ENCODE measurements around the gene PKP3. TPM values are rescaled to one million over a fixed set of nuclear protein-coding genes. Genes with fewer than 3 reads are reported as not detected.
"Not testable (repeated sequence)": the region's sequence is repeated elsewhere in the genome, so short reads cannot be mapped to it uniquely, and the experiment has no call there.

PKP3 gene
- total RNA-seq, 1 donor from 2014 or later: under 0.01 TPM

DNA sequence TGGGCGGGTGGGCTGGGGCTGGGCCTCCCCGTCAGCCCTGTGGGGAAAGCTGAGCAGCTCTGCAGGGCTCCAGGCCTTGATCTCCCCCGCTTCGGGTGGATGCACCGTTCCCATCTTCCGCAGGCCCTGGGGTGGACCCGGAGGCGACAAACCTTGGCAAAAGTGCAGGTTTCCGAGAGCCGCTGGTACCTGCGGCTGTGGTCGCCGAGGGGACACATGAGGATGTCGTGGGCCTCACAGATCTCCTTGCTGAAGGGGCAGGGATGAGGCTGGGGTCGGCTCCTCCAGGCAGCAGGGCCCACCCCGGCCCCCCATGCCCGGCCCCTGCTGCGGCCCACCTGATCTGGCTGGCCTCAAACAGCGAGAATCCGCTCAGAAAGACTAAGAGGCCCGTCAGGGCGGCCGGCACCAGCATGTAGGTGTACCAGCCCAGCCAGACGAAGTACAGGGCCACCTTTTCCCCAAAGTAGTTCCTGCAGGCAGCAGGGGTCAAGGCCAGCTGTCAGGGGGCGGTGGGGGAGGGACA lies 36.0 kb downstream of the PKP3 start:
- DNase-seq: no peak

DNA sequence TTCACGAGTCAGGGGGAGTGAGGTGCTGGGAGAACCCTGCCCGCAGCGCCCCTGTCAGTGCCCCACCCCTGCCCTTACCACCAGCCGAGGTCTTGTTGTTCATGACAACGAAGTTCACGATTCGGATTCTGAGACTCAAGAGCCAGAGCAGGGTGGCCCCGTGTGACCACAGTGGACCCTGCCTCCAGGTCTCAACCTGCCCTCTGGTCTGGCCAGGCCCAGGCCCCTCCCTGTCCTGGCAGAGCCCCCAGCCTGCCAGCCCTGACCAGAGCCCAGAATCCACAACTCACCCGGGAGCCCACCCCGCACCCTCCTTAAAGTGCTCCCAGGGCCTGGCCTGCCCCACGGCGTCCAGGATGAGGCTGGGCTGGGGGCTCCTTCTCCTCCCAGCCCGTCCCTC lies 37.9 kb downstream of the PKP3 start:
- DNase-seq: no peak

DNA sequence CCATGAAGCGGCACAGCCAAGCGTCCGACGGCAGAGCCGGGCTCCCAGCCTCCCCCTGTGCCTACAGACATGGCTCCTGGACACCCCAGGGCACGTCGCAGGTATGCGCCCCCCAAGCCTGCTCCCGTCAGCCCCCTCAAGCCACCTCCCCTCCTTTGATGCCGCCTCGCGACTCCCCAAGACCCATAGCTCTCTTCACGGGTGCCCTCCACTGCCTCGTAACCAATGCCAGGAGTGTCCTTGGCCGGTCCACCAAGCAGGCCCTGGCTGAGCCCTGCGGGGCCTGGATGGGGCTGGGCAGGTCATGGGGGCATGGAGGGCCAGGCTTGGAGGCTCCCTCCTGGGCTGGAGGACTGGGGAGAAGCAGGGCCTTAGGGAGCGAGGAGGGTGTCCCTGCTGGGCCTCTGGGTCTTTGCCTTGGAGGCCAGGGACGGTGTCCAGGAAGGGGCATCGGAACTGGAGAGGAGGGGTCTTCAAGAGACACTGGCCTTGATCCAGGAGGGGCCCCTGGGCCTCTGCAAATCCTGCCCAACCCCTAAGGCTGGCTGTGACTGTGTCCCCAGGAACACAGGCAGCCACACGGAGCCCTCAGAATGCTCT lies 38.6 kb downstream of the PKP3 start:
- no peak for DNase-seq

DNA sequence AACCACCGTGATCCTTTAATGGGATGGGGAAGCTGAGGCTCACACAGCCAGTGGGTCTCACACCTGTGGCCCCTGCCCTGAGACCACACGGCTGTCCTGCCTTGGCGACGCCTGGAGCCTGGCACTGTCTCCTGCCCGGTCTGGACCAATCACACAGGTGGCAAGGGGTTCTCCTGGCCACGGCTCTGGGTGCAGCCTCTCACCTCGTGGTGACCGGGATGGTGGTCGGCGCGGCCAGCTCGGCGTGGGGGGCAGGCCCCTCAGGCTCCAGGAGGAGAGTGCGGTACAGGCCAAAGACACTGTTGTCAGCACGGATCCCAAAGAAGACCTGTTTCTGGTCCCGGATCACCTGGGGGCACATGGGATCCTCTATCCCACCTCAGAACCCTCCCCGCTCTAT lies 39.1 kb downstream of the PKP3 start:
- DNase-seq: no peak

DNA sequence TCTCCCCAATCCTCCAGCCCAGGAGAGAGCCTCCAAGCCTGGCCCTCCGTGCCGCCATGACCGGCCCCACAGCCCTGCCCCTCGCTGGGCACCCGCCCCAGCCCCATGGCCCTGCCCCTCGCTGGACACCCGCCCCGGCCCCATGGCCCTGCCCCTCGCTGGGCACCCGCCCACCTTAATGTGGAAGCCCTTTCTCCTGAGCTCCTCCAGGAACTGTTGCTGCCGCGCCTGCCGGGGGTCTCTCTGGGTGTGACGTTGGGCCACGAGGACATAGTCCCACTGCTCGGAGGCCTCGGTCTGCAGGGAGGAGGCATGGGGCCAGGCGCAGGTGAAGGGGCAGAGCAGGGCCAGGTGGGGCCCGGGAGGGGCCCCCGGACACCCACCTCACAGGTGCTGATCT lies 39.6 kb downstream of the PKP3 start:
- DNase-seq: no peak

DNA sequence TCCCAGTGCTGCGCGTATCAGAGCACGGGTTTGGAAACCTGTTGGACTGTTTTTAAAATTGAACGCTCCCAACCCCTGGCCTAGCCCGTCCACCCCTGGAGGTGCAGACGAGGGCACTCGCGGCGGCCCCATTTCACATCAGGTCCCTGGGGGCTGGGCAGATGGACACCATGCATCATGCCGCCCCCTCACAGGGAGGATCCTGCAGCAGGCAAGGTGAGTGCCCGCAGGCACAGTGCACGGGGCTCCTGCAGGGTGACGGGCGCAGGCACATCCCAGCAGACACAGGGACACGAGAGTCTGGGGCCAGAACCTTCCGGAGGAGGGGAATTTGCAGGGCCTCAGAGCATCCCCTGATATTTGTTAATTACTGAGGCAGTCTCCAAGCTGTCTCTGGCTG lies 40.5 kb downstream of the PKP3 start:
- DNase-seq: no peak

DNA sequence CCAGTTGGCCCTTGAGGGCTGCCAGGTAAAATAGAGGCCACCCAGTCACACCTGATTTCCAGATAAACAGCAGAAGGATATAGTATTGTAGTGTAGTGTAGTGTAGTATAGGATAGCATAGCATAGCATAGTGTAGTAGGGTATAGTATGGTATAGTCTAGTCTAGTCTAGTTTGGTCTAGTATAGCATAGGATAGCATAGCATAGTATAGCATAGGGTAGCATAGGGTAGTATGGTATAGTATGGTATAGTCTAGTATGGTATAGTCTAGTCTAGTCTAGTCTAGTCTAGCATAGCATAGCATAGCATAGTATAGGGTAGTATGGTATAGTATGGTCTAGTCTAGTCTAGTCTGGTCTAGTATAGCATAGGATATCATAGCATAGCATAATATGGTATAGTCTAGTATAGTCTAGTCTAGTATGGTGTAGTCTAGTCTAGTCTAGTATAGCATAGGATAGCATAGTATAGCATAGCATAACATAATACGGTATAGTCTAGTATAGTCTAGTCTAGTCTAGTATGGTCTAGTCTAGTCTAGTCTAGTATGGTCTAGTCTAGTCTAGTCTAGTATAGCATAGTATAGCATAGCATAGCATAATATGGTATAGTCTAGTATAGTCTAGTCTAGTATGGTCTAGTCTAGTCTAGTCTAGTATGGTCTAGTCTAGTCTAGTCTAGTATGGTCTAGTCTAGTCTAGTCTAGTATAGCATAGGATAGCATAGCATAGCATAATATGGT lies 41.2 kb downstream of the PKP3 start:
- DNase-seq: not testable (repeated sequence)

DNA sequence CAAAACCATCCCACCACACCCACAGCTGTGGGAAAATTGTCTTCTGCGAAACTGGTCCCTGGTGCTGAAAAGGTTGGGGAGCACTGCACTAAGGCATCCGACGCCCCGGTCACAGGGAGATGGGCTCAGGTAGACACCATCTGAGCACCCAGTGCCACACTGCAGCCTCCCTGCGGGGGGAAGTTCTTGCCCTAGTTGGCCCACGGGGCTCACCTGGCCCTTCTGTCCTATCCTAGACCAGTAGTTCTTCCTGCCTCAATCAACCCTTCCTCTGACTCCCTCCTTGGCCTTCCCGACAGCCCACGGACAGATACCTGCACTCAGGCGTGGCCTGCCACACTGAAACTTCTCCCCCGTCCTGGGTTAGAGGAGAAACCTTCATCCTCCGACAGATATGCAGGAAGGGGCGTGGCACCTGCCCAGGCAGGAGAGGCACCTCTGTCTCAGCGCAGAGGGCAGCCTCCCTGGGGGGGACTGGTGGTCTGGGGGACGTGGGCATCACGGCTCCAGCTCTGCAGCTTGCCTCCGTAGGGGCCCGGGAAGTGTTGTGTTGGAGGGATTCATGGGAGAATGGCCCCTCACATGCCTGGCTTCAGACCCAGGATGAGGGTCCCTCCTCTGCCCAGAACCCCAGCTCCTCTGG lies 43.3 kb downstream of the PKP3 start:
- DNase-seq: no peak

DNA sequence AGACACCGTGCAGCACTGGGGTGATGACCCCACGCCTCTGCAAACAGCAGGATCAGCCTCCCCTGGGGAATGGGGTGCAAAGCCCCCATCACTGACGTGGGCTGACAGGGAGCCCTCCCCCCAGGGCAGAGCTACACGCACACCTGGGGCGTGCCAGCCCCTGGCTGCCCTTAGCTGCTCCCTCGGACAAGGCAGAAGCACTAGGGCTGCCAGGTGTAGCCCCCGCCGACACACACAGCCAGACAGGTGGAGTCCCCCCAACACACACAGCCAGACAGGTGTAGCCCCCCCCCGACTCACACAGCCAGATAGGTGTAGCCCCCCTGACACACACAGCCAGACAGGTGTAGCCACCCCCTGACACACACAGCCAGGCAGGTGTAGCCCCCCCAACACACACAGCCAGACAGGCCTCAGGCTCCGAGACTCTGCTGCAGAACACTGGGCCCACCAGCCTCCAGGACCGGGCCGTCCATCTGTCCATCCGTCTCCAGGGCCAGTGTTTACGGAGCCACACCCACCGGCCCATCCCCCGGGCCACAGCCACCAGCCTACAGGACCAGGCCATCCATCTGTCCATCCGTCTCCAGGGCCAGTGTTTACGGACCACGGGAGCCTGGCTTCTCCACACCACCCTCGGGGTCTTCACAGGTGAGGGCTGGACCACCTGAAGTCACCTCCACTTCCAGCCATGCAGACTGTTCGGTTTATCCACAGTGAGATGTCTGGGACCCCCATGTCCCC lies 44.3 kb downstream of the PKP3 start:
- no peak for DNase-seq

DNA sequence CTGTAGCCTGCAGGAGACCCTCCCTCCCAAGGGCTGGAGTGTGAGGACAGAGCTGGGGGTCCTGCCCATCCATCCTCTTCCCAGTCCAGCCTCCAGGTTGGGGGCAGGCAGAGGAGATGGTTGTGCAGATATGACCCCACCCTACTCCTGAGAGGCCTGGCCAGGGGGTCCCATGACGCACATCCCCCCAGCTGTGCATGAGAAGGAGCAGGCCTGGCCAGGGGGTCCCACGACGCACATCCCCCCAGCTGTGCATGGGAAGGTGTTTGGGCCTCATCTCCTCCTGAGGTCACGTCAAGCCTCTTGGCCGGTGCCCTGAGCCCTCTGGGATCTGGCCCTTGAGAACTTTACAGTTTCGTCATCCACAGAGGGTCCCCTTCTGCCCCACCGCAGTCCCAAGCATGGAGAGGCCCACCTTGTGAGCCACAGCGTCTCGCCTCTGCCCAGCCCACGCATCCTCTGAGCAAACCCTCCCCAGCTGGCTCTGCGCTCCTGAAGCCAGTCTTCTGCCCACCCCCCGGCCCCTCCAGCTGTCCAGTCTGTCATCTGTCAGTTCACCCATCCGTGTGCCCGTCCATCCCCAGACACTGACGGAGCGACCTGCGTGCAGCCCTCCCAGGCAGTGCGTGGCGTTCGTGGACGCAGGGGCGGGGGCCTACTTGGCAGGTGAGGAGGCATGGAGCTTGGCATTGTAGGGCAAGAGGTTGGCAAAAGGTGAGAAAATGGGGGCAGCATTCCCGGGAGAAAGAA lies 45.5 kb downstream of the PKP3 start:
- DNase-seq: no peak

DNA sequence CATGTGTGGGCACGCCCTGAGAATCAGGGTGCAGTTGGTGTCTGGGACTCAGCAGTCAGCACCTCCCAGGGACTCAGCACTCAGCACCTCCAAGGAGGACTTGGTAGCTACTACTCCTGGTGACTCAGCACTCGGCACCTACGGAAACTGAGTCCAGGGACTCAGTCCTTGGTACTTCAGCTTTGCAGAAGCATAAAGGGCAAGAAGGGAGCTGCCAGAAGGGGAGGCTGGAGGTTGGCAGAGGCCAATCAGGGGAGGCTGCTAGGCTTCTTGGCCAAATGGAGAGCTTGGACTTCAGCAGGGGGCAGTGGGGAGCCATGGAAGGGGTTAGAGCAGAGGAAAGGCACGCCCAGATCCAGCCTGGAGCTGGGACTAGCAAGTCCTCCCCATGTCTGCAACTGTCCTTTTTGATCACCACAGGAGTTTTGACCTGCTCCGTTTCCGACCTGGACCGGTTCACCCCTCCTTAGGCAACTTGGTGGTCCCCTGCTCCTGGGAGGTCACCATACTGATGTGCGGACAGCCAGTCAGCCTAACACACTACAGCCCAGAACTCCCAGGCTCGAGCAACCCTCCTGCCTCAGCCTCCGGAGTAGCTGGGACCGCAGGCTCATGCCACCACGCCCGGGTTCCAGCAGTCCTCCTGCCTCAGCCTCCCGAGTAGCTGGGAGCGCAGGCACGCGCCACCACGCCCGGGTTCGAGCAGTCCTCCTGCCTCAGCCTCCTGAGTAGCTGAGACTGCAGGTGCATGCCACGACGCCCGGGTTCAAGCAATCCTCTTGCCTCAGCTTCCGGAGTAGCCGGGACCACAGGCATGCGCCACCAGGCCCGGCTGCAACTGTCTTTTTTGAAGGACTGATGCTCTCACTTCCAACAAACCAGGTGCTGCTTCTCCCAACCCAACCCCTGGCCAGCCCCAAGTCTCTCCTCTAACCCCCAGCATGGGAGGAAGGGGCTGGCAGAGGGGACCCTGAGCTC lies 46.3 kb downstream of the PKP3 start:
- no peak for DNase-seq

DNA sequence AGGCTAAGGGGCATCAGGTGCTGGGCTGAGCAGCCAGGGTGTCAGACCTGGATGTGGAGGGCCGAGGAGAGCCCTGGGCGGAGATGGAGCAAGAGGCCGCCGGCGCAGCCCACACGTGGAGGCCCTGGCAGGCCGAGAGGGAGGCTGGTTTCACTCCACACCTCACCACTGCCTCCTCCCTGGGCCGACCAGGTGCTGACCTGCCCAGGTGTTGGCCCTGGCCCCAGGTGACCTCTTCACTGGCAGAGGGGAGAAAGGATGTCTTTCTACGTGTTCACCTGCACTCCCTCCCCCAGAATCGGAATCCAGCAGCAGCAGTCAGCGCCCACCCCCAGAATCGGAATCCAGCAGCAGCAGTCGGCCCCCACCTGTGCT lies 47.0 kb downstream of the PKP3 start:
- DNase-seq: no peak

DNA sequence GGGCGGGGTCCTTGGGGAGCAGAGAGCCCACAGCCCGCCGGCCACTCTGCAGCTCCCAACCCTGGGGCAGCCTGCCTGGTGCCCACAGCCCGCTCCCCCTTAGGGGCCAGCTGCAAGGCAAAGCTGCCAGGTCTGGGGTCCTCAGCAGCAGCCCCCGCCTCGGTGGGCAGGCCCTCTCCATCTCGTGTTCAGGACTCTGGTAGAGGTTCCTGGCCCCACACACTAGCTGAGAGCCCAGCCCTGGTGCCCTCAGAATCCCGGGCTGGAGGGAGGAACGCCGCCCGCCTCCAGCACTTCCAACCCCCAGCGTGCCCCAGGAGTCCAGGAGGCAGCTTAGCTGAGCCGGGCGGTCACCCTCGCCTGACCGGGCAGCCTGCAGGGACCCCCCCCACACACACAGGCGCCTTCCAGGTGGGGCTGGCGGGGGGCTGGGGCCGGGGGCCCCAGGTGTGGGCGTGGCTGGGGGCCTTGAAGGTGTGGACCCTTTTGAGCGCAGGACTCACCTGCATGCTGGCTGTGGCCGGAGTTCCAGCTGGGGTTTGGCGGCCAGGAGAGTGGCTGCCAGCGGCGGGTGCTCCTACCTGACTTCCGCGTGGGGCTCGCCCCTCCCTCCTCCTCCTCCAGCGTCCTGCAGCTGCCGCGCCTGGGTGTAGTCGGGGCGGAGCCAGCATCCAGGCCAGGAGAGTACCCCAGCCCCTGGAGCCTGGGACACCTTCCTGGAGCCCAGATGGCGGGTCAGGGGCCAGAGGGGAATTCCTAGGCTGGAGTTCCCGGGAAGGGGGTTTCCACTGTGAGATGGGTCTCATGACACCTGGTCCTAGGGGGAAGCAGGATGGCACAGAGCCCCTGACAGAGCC lies 47.6 kb downstream of the PKP3 start, which contains the start of gene ANO9:
Gene ANO9 (minus strand): TSS at position 594 of the 857 bp plus-strand sequence. CDS start 85 bp downstream, at position 509.
- DNase-seq: no peak

DNA sequence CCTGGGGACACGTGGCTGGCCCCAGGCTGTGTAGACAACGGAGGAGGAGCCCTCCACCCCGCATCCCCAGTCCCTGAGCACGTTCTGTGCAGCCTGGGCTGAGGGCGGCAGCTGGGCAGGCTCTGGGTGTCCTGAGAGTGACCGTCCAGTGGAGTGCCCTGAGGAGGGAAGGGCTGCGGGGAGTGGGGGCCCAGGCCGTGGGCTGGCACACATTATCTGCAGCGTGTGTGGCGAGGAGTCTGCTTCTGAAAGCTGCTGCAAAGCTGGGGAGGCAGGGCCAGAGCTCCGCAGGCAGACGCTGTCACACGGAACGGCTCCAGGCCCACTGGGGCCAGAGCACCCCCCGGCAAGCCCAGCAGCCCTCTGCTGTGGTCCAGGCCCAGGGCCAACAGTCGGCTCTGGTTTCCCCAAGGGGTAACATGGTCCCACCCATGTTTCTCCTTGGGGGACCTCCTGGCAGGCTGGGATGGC lies 48.6 kb downstream of the PKP3 start:
- no peak for DNase-seq

DNA sequence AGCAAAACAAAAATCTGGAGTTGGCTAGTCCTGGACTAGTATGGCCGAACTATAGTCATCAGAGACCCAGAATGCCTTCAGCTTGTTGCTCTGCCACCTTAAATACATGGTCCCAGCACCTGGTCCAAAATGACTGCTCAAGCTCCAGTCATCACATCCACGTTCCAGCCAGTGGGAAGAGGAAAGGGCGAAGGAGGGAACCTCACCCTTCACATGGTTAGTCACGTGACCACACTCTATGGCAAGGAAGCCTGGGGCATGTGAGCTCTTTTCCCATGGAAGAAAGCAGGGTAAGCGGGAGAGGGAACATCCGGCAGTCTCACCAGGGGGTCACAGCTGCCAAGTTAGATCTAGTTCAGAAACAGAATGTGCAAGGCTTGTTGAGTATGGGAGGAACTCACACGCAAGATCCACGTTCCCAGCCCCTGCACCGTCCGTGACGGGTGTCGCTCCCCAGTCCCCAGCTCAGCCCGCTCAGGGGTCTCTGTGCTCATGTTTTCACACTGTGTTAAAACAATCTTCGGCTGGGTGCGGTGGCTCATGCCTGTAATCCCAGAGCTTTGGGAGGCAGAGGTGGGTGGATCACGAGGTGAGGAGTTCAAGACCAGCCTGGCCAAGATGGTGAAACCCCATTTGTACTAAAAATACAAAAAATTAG lies 49.7 kb downstream of the PKP3 start:
- DNase-seq: no peak

DNA sequence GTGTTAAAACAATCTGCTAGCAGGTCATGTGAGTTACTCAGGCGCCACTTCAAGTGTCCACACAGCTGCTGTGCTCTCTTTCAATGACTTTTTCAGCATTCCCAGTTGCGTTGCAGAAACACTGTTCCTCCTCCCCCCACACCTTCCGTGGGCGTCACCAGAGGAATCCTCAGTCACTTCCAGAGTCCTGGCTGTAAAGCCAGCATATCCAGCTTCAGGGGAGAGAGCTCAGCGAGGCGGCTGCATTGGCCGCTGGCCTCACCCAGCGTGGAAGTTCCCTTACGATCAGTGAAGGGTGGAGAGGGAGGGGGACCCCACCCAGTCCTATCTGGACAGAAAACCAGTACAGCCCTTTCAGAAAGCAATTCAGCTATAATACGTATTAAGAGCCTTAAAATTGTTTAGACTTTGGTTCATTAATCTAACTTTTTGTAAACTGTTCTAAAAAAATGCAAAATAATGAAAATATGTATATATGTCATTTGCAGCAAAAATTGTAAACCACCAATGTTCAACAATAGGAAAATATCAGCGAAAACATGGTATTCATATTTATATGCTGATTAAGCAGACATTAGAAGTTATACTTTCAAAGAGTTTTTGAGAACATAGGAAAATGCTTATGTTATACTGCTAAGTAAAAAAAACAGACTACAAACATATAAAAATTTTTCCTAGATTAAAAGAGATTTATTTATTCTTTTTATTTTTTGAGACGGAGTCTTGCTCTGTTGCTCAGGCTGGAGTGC lies 50.6 kb downstream of the PKP3 start:
- no peak for DNase-seq

DNA sequence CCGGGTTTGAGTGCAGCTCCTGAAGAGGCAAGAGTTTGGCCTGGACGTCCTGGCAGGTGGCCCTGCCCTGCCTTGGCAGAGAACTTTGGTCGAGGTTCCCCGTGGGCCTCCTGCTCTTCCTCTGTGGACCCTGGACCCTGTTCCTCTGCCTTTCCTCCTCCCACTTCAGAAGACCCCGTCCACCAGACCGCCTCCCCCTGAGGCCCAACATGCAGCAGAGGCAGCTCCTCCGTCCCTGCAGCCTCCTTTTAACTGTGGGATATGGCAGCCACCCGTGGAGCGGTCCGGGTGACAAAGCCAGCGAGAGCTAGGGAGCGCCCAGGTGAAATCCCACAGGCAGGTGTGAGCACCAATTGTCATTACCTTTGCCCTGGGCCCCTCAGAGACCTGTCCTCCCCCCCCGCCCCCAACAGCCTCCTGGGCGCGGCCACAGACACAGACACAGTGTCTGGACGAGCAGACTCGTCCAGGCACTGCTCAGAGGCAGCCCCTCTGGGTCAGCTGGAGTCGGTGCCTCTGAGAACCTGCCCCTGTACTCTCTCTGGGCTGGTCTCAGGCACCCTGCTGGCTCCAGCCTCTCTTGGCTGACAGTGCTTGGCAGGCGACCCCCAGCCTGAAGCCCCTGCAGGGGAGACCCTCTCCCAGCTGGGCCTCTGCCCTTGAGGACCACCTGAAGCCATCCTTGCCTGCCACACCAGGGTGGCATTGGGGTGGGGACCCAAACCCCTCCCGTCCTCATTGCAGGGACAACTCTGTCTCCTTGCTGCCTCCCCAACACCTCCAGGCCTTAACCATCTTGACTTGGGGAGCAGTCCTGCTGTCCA lies 52.0 kb downstream of the PKP3 start:
- DNase-seq: no peak

Measured in occipital lobe (tissue), 2 donors.